Measurements from ENCODE around the gene KCNH6.

The KCNH6 gene

GRCh38 chr17:63514974-63515373, 8.2 kb upstream of the KCNH6 start:
- no peak for FAIRE-seq
- TF ChIP-seq TAF1 (IDR thresholded peaks at IDR 0.05; ENCODE audit: low read depth, low read length) (no peak), SPI1 (IDR thresholded peaks at IDR 0.05; ENCODE audit: low read depth, low read length) (no peak), POU2F2 (IDR thresholded peaks at IDR 0.05; ENCODE audit: low read depth, low read length) (no peak), POLR2A (IDR thresholded peaks at IDR 0.05; ENCODE audit: low read depth, low read length) (no peak), PAX5 (IDR thresholded peaks at IDR 0.05; ENCODE audit: insufficient read depth, low read length, severe bottlenecking) (no peak), POLR2AphosphoS5 (IDR thresholded peaks at IDR 0.05; ENCODE audit: low read depth, low read length) (no peak)
- DNase-seq (ENCODE audit: insufficient read length, low spot score): no peak

- FAIRE-seq: no peak
- TF ChIP-seq PAX5 (IDR thresholded peaks at IDR 0.05; ENCODE audit: insufficient read depth, low read length, severe bottlenecking) (no peak), POLR2A (IDR thresholded peaks at IDR 0.05; ENCODE audit: low read depth, low read length) (no peak), TAF1 (IDR thresholded peaks at IDR 0.05; ENCODE audit: low read depth, low read length) (no peak), SPI1 (IDR thresholded peaks at IDR 0.05; ENCODE audit: low read depth, low read length) (no peak), POU2F2 (IDR thresholded peaks at IDR 0.05; ENCODE audit: low read depth, low read length) (no peak), POLR2AphosphoS5 (IDR thresholded peaks at IDR 0.05; ENCODE audit: low read depth, low read length) (no peak)
- no peak for DNase-seq (ENCODE audit: insufficient read length, low spot score)
These were observed 7.7 kb upstream of the KCNH6 start for GRCh38 chr17:63515426-63515825.

GRCh38 chr17:63516910-63517824, 6.0 kb upstream of the KCNH6 start:
- no peak for FAIRE-seq
- TF ChIP-seq POLR2AphosphoS5 (IDR thresholded peaks at IDR 0.05; ENCODE audit: low read depth, low read length): no peak
- TF ChIP-seq PAX5 (IDR thresholded peaks at IDR 0.05; ENCODE audit: insufficient read depth, low read length, severe bottlenecking): no peak
- no peak for TF ChIP-seq POLR2A (IDR thresholded peaks at IDR 0.05; ENCODE audit: low read depth, low read length)
- no peak for TF ChIP-seq SPI1 (IDR thresholded peaks at IDR 0.05; ENCODE audit: low read depth, low read length)
- TF ChIP-seq TAF1 (IDR thresholded peaks at IDR 0.05; ENCODE audit: low read depth, low read length): no peak
- TF ChIP-seq POU2F2 (IDR thresholded peaks at IDR 0.05; ENCODE audit: low read depth, low read length): no peak
- DNase-seq (ENCODE audit: insufficient read length, low spot score): no peak

GRCh38 chr17:63517825-63518534, 5.2 kb upstream of the KCNH6 start:
- no peak for FAIRE-seq
- no peak for DNase-seq (ENCODE audit: insufficient read length, low spot score)
- TF ChIP-seq PAX5 (IDR thresholded peaks at IDR 0.05; ENCODE audit: insufficient read depth, low read length, severe bottlenecking) (no peak), POU2F2 (IDR thresholded peaks at IDR 0.05; ENCODE audit: low read depth, low read length) (no peak), SPI1 (IDR thresholded peaks at IDR 0.05; ENCODE audit: low read depth, low read length) (no peak), POLR2A (IDR thresholded peaks at IDR 0.05; ENCODE audit: low read depth, low read length) (no peak)

GRCh38 chr17:63519116-63519881, 3.9 kb upstream of the KCNH6 start:
- DNase-seq (ENCODE audit: insufficient read length, low spot score) (no peak), FAIRE-seq (no peak)
- TF ChIP-seq SPI1 (IDR thresholded peaks at IDR 0.05; ENCODE audit: low read depth, low read length) (no peak), POLR2A (IDR thresholded peaks at IDR 0.05; ENCODE audit: low read depth, low read length) (no peak), POLR2AphosphoS5 (IDR thresholded peaks at IDR 0.05; ENCODE audit: low read depth, low read length) (no peak), PAX5 (IDR thresholded peaks at IDR 0.05; ENCODE audit: insufficient read depth, low read length, severe bottlenecking) (no peak), POU2F2 (IDR thresholded peaks at IDR 0.05; ENCODE audit: low read depth, low read length) (no peak), TAF1 (IDR thresholded peaks at IDR 0.05; ENCODE audit: low read depth, low read length) (no peak)

- no peak for DNase-seq (ENCODE audit: insufficient read length, low spot score)
- TF ChIP-seq PAX5 (IDR thresholded peaks at IDR 0.05; ENCODE audit: insufficient read depth, low read length, severe bottlenecking) (no peak), TAF1 (IDR thresholded peaks at IDR 0.05; ENCODE audit: low read depth, low read length) (no peak), SPI1 (IDR thresholded peaks at IDR 0.05; ENCODE audit: low read depth, low read length) (no peak), POU2F2 (IDR thresholded peaks at IDR 0.05; ENCODE audit: low read depth, low read length) (no peak), POLR2AphosphoS5 (IDR thresholded peaks at IDR 0.05; ENCODE audit: low read depth, low read length) (no peak)
- FAIRE-seq: no peak
These were observed 2.9 kb upstream of the KCNH6 start for GRCh38 chr17:63519972-63520882.

GRCh38 chr17:63524051-63524450, 893 bp downstream of the KCNH6 start:
- no peak for TF ChIP-seq TAF1 (IDR thresholded peaks at IDR 0.05; ENCODE audit: low read depth, low read length)
- no peak for TF ChIP-seq SPI1 (IDR thresholded peaks at IDR 0.05; ENCODE audit: low read depth, low read length)
- no peak for TF ChIP-seq PAX5 (IDR thresholded peaks at IDR 0.05; ENCODE audit: insufficient read depth, low read length, severe bottlenecking)
- no peak for TF ChIP-seq POLR2AphosphoS5 (IDR thresholded peaks at IDR 0.05; ENCODE audit: low read depth, low read length)
- TF ChIP-seq POLR2A (IDR thresholded peaks at IDR 0.05; ENCODE audit: low read depth, low read length): no peak
- TF ChIP-seq POU2F2 (IDR thresholded peaks at IDR 0.05; ENCODE audit: low read depth, low read length): no peak
- FAIRE-seq (no peak), DNase-seq (ENCODE audit: insufficient read length, low spot score) (no peak)

Data from GM12891 (cell line).